ENCODE results near the gene ATXN7L2.

Gene ATXN7L2

GRCh38 chr1:109535971-109536491, 52.3 kb downstream of the ATXN7L2 start:
- TF ChIP-seq, protein P1, sequence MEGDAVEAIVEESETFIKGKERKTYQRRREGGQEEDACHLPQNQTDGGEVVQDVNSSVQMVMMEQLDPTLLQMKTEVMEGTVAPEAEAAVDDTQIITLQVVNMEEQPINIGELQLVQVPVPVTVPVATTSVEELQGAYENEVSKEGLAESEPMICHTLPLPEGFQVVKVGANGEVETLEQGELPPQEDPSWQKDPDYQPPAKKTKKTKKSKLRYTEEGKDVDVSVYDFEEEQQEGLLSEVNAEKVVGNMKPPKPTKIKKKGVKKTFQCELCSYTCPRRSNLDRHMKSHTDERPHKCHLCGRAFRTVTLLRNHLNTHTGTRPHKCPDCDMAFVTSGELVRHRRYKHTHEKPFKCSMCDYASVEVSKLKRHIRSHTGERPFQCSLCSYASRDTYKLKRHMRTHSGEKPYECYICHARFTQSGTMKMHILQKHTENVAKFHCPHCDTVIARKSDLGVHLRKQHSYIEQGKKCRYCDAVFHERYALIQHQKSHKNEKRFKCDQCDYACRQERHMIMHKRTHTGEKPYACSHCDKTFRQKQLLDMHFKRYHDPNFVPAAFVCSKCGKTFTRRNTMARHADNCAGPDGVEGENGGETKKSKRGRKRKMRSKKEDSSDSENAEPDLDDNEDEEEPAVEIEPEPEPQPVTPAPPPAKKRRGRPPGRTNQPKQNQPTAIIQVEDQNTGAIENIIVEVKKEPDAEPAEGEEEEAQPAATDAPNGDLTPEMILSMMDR (conservative IDR thresholded peaks at IDR 0.05; ENCODE audit: low read depth, low read length) = no peak
- no peak overlapping the region for H3K4me3 ChIP-seq (ENCODE audit: low read depth, low read length)
- DNase-seq (ENCODE audit: low read depth) = peak; percentile 25

GRCh38 chr1:109537450-109538178, 53.9 kb downstream of the ATXN7L2 start:
- DNase-seq (ENCODE audit: low read depth) = no peak
- TF ChIP-seq, protein P1 (conservative IDR thresholded peaks at IDR 0.05; ENCODE audit: low read depth, low read length) = no peak
- no peak overlapping the region for H3K4me3 ChIP-seq (ENCODE audit: low read depth, low read length)

- no peak overlapping the region for H3K4me3 ChIP-seq (ENCODE audit: low read depth, low read length)
- DNase-seq (ENCODE audit: low read depth) = no peak
- TF ChIP-seq, protein P1 (conservative IDR thresholded peaks at IDR 0.05; ENCODE audit: low read depth, low read length) = no peak
These were observed 55.3 kb downstream of the ATXN7L2 start for GRCh38 chr1:109538827-109539555.

DNA sequence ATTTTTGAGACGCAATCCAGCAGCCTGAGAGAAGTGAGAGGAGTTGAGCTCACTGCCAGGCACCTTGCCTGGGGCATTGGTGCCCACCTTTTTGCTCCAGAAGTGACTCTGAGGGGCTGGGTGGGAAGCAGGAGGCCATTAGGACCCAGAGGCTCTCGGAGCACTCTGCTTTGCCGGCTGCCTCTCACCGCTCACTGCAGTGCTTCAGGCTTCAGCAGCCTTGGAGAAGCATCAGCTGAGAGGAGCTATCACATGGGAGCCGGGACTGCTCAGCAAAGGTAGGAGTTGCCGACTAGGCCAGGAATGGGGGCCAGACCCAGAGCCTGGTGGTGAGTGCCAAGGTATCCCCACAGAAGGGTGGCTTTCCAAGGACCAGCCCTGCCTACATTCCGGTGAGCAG, 56.0 kb downstream of the ATXN7L2 start, which contains the start of gene GPR61:
Gene GPR61 (plus strand): TSS at position 197 of the 400 bp plus-strand sequence. CDS start 3,151 bp downstream, outside the sequence.
- TF ChIP-seq, protein P1 (conservative IDR thresholded peaks at IDR 0.05; ENCODE audit: low read depth, low read length) = no peak
- peak; percentile 37 for DNase-seq (ENCODE audit: low read depth)

GRCh38 chr1:109541102-109541501, 57.4 kb downstream of the ATXN7L2 start:
- TF ChIP-seq, protein P1 (conservative IDR thresholded peaks at IDR 0.05; ENCODE audit: low read depth, low read length) = no peak
- no peak for DNase-seq (ENCODE audit: low read depth)
- no peak overlapping the region for H3K4me3 ChIP-seq (ENCODE audit: low read depth, low read length)

More for the DNA sequence above, 56.0 kb downstream of the ATXN7L2 start, which contains the start of gene GPR61:
- H3K4me3 ChIP-seq (ENCODE audit: low read depth, low read length) = no peak within 1 kb of the TSS
